GM12892 (cell line): Measurements from ENCODE around the gene DOCK10.

ENCODE experiments used
- POLR2A ChIP-seq: IDR thresholded peaks from 2 replicates; pipeline ENCODE4 v1.6.1; 2011; ENCODE audit warnings: low read depth, low read length, control low read depth
- POLR2AphosphoS5 ChIP-seq: IDR thresholded peaks from 2 replicates; pipeline ENCODE4 v1.6.1; 2011; ENCODE audit warnings: low read depth, low read length, control low read depth
- TAF1 ChIP-seq: IDR thresholded peaks from 2 replicates; pipeline ENCODE4 v1.6.1; 2011; ENCODE audit warnings: low read depth, mild to moderate bottlenecking, control low read depth, low read length, borderline replicate concordance

DNA sequence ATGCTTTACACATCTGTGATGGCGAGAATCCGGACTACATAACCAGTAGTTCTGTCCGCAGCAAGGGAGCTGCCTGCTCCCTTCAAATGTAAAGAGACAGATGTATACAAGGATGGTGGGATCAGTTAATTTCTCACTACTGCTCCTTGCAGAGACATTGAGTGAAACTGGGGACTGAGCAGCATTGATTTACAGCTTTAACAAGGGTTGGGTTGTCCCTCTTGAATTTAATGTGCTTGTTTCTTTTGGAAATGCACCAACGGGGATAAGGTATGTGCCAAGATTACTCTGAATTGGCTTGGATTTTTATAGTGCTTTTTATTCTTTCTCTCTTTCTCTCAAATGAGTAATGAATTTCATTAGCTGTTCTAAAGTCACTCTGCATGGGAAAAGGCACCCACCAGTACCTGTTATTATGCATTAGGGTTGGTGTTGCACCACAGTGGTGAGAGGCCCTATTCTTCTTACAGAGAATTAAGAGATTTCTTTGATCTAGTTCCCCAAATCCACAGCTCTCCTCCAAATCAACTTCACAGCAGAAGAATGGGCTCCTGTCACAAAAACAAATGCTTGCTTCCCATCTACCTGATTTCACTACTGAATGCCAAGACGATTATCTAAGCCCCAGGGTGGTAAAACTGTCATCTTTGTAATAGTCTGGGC lies 107.6 kb downstream of the DOCK10 start:
- TF ChIP-seq POLR2A: no peak
- TF ChIP-seq POLR2AphosphoS5: no peak
- no peak for TF ChIP-seq TAF1
